Vagina (tissue), 2 donors: ENCODE results near the gene ZDBF2.

Source experiments
- CTCF ChIP-seq, 3 experiments: fragments of 450-650 bp in 2 of 3; fragments of 200-600 bp in 1 of 3; sonication (generic) in 1 of 3; IDR thresholded peaks; one replicate each; pipeline ENCODE4 v1.5.1; 2017 to 2019; ENCODE audit warnings: antibody characterized with exemption in 3 of 3, mild to moderate bottlenecking in 2 of 3, moderate library complexity in 2 of 3
- POLR2A ChIP-seq, 2 donors: fragments of 450-650 bp; IDR thresholded peaks; one replicate each; pipeline ENCODE4 v1.6.1; 2017; ENCODE audit warnings: antibody characterized with exemption in 2 of 2, mild to moderate bottlenecking in 2 of 2, moderate library complexity in 2 of 2
- POLR2AphosphoS5 ChIP-seq, 2 donors: sonication (generic); formaldehyde crosslinking; IDR thresholded peaks; one replicate each; pipeline ENCODE4 v1.9.0; 2017; ENCODE audit warnings: antibody characterized with exemption in 2 of 2, mild to moderate bottlenecking in 2 of 2, low read depth in 1 of 2; ENCODE audit not compliant: insufficient read depth in 1 of 2

DNA sequence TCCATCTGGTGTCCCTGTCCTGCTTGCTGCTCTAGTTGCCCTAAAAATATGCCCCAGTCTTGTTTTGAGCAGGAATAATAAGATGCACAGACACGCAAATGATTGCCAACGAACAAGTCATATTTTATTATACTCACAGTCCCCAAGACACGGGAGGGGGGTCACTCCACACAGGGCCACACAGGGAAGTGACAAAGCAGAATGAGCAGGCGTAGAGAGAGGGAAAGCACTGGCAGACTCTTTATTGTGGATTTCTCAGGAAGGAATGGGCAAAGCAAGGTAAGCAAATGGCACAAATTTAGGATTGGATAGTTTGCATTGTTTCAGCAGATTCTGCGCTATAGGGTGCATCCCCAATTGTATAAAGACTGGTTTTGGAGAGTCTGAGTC is 20.7 kb upstream of the ZDBF2 start:
- TF ChIP-seq POLR2A (IDR thresholded peaks at IDR 0.05) (no peak), CTCF (IDR thresholded peaks at IDR 0.05) (no peak), POLR2AphosphoS5 (IDR thresholded peaks at IDR 0.05; ENCODE audit: insufficient read depth in 1 of 2, low read depth in 1 of 2) (no peak)
